GM19025 (cell line): ENCODE results near the gene TPRG1L.

Experiments used
- ATAC-seq: cut with Tn5 transposase; IDR thresholded peaks from one replicate; pipeline ENCODE4 v1.9.1; 2021; ENCODE audit warnings: mild to moderate bottlenecking, low read depth, moderate library complexity; ENCODE audit not compliant: unreplicated experiment

The TPRG1L gene

DNA sequence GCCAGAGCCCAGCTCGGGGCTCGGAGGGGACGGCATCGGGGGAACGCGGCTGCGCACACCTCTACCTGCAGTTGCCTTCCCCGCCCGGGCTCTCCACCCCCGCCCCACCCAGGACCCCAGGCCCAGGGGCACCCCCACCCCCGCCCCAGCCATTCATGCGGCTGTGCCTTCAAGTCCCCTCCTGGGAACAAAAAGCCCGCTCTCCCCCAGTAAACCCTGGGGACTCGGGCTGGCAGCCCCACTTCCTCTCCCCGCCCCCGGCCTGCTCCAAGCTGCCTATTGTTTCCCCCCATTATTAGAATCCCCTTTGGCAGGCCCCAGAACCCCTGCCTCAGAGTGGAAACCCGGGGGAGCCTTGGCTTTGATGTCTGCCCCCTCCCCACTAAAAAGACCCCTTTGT is 31.5 kb upstream of the TPRG1L start:
- no peak for ATAC-seq

DNA sequence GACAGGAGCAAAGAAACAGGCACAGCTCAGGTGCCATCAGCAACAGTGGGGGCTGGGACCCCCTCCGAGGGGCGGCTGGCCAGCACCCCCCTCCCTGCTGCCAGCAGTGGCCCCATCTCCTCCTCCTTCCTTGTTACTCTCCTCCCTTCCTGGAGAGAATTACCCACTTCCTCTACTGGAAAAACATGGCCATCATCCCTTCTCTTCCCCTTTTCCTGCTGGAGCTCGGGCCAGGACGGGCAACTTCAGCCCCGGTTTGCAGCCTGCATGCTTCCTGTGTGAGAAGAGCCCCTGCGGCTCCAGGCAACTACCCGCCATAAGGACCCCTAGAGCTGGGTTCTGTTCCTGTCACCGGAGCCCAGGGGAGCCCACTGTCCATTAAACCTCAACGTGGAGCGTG is 31.1 kb upstream of the TPRG1L start:
- ATAC-seq, result no peak

DNA sequence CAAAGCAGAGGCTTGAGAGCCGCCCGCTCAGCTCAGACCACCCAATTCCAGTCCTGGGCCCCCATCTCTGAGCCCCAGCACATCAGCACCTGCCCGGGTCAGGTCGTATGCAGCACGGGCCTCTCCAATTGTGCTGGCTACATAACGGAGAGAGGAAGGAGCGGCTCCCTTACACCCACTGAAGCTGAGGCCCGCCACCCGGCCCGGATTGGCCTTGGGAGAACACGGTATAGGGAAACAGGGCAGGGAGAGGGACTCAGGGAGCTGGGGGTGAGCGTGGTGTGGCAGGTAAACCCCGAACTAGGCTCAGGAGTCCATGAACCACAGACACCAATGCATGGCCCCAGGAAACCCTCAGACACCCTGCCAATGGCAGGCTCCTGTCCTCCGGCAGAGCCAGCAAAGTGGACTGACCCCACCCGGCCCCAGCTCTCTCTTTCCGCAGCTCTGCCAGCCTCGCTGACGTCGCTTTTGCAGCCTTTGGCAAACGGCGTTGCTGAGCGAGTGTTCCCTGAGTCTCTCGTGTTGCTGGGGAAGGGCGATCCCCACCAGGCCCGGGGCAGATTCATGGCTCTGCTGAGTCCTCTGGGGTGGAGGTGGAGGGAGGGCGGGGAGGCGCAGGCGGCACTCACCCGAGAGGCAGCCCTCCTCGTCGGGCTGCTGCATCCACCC is 30.0 kb upstream of the TPRG1L start:
- no peak for ATAC-seq

DNA sequence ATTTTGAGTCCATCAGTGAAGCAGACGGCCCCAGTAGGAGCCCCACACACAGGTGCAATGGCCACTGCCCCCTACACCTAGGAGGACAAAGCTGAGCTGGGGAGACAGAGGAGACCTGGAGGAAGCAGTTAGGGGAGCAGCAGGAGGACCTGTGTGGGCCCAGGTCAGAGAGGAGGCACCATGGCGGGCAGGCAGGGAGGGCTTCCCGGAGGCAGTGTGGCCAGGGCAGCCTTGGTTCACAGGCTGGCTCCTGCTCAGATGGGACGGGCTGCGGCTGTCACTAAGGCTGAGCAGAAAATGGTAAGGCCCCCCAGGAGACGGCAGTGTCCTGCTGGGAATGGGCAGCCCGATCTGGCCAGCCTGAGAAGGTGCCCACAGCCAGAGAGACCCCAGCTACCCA is 28.9 kb upstream of the TPRG1L start:
- no peak for ATAC-seq

DNA sequence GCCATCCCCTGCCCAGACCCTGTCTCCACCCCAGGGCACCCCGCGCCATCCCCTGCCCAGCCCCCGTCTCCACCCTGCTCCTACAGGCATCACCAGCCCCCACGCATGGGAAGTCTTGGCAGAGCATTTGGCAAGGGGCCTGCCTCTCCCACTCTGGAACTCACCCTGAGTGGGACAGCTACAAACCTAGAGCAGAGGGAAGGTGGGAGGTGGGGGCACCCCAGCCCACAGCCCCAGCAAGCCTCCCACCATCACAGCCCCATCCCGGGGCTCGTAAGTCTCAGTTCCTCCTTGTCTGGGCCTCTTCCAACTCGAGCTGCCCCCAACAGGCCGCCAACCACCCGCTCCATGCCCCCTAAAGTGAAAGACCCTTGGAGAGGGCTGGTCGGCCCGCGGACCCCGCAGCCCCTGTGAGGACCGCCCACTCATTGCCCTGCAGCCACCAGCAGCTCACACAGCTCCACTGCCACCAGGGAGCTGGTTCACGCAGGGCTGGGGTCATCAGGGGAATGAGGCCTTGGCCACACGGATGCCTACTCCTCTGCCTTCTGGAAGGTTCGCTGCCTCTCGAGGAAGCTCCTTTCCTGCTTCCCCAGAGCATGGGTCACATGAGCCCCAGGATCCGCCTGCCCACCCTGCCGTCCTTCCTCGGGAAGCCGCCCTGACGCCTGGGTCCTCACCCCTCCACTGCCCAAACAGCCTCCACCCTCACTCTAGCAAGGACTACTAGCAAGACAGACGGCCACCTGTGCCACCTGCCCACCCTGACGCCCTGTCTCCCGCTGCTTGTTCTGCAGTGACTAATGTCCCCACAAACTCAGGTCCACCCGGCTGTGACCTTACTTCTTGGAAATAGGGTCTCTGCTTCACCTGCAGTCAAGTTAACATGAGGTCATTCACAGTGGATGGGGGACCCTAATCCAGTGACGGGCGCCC is 27.9 kb upstream of the TPRG1L start:
- ATAC-seq, result no peak

DNA sequence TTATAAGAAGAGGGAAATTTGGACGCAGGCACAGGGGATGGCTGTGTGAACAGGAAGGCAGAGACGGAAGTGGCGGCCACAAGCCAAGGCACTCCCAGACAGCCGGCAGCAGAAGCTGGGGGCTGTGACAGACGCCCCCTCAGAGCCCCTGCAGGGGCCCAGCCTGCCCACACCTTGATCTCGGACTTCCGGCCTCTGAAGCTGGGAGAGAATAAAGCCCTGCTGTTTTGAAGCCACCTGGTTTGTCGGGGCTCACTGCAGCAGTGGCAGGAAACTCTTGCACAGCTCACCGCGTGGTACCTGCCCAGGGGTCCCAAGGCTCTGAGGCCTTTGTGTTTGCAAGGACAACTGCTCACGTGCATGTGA is 27.2 kb upstream of the TPRG1L start:
- ATAC-seq, result no peak

DNA sequence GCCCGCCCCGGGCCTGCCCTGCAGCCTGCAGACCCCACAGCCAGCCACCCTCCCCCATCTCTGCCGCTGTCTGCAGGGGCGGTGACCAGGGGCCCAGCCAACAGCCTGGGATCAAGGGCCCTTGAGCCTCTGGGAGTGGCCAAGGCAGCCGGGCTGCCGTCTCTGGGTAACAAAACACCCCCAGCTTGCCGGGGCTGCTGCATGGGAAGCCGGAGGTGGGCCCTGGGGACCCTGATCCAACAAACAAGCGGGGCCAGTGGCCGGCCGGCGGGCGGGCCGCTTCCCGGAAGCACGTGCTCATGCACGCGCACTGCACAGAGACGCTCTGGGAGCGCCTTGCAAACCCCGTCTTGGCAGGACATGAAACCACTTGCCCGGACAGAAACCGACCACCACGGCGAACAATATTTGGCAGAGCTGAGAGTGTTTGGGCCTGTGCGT is 26.7 kb upstream of the TPRG1L start:
- ATAC-seq, result no peak

DNA sequence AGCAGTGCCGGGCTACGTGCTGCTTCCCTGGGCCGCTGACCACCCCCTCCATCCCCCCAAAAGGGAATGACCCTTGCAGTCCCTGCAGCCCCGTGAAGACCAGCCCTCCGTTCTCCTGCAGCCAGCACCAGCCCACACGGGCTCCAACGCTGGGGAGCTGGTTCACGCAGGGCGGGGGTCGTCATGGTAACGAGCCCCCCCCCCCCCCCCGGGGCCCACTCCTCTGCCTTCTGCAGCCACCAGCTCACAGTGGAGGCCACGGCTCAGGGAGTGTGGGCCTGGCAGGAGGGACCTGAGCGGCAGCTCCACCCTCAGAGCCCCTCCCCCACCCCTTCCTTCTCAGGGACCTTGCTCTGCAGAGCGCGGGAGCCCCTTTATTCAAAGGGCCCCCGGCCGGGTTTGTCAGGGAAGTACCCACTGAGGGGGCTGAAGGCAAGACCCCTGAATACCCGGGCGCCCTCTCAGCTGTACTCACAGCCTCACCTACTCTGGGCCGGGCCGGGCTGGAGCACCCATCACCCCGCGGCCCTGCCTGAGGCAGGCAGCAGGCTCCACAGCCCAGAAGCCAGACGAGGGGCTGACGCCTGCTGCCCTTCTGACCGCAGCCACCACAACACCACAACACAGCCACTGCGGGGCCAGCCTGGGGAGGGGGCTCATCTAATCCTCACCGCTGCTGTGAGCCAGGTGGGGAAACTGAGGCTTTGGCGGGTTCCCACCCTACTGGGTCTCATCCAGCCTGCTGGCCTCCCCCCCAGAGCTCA is 26.1 kb upstream of the TPRG1L start:
- ATAC-seq, result no peak

DNA sequence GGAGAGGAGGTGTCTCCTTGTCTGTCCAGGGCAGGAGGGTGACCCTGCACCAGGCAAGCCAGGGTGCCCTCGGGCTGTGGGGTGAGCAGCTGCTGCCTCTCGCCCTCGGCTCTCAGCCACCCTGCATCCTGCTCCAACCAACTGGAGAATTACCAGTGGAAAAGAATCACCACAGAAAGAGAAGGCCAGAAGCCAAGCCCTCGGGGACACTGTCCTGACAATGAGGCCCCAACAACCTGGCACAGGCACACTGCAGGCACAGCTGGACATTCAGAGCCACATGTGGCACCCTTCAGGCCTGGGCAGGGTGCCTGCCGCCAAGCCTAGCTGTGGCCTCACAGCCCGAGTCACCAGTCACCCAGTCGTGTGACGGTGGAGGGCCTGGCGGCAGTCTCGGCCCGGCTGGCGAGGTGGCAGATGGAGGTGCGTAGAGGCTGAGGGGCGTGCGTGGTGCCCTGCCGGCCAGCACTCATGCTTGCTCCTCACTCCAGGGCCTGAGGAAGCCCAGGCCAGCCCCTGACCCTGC is 25.5 kb upstream of the TPRG1L start:
- no peak for ATAC-seq

DNA sequence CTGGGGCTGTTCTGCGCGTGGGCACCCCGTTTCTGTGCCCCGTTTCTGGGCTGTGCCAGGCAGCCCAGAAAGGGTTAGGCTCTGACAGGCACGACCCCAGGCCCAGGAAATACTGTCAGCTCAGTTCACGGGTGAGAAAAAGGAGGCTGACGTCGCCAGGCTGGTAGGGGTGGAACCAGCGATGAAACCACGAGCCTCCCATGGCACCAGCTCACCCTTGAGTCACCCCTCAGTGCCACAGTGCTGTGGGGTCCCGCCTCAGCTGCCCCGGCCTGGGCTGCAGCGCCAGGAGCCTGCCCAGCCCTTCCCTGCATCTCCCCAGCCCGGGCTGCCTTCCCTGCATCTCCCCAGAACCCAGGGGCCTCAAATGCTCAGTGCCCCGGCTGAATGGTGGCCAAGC is 25.0 kb upstream of the TPRG1L start:
- ATAC-seq, result no peak

DNA sequence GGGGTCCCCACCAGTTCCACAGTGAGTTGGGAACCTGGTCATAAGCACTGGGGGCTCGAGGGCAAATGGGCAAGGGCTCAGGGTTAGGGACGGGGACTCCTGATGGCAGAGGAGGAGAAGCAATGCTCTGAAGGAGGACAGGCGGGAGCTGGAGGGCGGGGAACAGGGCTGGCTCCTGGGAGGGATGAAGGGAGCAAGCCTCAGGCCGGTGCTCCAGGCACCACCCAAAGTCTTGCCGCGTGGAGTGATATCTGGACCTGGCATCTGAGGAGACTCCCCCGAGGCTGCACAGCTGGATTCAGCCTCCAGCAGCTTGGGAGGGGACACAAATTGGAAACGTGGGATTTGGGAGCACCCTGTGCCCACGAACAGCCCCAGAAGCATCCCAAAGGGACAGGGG is 24.5 kb upstream of the TPRG1L start:
- no peak for ATAC-seq

DNA sequence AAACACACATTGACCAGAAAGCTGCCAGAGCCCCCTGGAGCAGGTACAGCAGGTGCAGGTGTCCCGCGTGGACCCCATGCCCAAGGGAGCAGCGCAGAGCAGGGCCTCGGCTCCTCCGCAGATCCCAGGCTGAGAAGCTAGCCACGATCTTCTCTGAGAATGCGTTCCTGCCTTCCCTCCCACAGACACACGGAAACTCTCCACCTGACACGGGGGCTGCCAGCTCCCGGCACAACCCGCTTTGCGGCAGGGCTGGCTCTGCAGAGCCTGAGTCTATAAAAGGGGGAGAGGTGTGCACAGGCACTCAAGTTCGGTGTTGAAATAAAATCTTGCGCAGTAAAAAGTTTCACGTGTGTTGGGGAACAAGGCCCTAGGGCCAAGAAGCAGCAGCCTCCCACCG is 23.1 kb upstream of the TPRG1L start:
- ATAC-seq, result no peak

DNA sequence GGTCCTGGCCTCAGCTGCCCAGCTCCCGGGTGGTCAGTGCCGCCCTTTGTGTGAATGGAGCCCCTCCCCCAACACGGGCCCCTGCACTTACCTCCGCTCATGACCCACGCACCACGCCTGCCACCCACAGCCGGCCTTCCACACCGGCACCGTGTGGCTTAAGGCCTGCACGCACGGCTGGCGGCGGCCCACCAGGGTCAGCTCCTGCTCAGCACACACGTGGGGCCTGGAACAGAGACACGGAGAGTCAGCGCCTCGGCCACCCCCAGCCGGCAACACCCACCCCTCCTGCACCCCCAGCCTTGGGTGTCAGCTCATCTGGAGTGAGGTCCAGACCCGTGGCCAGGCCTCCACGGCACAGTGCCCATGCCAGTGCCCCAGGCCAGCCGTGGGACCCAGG is 22.4 kb upstream of the TPRG1L start:
- no peak for ATAC-seq

DNA sequence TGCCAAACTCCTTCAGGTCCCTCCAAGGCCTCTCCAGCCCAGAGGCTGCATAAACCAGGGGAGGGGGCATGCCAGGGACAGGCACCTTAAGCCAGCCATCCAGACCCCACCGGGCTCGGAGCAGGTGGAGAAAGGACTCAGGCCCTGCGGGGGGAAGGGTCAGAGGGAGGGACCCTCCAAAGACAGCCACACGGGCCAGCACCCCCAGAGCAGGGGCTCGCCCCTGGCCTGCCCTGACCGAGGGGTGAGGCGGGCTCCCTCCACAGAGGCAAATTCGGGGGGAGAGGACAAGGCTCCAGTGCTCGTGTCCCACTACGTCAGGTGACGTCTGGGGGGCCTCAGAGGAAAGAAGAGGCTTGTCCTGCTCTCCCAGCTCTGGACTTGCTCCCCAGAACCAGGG is 21.7 kb upstream of the TPRG1L start:
- ATAC-seq, result no peak

DNA sequence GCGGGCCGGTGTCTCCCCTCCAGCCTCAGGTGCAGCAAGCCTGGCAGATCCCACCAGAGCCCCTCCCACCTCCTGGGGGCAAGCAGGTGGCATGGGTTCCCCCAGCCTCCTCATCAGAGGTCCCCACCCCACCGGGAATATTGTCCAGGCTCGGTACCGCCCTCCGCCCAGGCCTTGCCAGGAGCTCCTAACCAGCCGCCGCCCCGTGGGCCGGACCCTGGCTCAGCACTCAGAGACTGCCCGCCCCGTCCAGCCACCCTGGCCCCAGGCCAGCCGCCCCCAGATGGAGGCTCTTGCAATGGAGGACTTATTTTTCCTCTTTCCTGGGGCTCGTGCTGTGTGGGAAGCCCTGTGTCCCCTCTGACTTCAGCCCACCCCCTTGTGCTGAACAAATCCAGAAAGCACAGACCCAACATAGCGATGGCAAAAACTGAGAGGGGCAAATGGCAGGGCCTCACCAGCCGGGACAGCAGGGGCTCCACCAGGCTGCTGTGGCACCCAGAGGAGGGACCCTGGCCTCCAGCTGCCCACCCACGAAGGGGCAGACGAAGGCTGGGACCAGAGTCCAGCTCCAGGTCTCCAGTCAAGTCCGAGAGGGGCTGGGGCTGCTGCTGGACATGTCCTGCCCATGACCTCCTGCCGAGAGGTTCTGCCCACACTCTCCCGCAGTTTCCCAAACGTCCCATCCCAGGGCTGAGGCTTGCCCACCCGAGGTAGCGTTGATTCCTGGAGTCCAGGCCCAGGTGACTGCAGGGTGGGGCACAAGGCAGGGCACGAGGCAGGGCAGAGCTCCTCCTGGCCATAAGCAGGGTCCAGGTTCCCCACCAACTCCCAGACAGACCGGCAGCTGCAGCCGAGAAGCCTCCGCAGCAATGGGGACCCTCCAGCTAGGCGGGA is 21.0 kb upstream of the TPRG1L start:
- no peak for ATAC-seq

DNA sequence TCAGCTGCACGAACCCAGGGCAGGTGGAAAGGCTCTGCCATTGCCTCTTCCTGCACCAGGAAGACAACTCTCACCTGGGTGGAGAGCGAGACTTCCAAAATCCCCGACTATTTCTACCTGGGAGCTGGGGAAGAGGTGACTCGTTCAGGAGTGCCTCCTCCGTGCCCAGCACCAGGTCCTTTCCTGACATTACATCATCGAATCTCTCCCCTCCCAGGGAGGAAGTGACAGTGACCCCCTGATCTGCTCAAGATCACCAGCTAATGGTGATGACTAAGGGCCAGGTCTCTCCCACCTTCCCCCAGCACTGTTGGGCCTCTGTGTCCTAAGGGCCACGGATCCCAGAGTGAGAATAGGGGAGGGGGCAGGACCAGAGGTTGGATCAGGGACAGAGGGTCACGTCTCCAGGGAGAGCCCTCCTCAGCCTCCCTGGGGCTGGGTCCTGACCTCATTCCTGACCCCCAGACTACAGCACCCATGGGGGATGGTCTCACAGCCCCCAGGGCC is 20.3 kb upstream of the TPRG1L start:
- ATAC-seq, result no peak

DNA sequence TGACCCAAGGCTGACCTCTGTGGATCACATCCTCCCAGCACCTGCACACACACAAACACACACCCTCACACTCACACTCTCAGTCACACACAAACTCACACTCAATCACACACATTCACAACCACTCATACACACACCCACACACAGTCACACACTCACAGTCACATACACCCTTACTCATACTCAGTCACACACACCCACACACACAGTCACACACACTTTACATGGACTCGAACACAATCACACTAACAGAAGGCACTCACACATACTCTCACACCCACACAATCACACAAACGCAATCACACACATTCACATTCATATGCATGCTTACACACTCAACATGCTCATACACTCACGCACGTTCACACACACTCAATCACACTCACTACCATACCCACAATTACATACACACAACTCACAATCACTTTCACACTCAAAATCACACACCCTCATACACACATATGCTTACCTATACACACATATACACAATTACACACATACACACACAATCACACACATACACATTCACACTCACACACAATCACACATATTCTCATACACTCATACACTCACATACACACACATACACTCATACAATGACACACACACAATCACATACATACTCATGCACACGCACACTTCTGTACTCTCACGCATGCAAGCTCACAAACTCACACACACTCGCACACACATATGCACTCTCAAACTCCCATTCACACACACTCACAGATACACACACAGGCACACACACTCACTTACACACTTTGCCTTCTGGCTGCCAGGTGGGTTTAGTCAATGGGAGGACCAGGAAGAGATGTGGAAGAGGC is 19.6 kb upstream of the TPRG1L start:
- no peak for ATAC-seq

DNA sequence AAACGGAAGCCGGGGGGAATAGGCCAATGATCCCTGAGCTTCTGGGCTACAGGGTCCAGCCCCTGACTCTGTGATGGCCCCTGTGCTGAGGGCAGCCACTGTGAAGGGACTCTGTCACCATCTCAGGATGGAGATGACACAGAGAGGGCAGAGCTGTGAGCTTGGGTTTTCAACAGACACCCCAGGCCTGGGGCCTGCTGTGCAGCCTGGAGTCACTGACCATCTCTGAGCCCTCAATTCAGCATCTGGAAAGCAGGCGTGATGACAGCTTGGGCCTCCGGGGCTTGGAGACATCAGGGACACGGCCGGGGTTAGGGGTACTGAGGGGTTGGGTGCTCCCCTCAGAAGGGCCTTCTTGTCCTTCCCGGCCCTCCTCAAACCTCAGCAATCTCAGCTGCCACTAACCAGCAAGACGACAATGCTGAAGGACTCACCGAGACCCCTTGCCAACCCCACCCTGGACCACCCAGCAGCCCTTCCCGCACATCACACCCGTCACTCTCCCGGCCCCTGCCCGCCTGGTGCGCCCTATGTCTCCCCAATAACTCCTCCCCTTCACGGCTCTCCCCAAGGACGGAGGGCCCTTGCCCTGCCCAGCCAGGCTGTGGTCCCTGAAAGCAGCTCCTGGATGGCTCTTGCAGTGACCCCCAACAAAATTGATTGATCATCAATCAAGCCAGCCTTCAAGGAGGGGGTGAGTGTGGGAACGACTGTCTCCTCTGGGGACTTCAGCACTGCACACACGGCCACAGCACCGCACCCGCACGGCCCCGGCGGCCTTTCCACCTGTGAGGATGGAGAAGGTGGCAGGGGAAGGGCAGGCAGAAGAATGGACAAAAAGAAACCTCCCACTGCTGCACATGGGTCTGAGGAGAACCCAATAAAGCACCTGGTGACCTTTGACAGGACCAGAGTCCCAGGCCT is 17.8 kb upstream of the TPRG1L start:
- no peak for ATAC-seq
